RPMI7951 (cell line): Measurements from ENCODE around the gene GPR18. TPM values are rescaled to one million over a fixed set of nuclear protein-coding genes. Genes with fewer than 3 reads are reported as not detected.

Source experiments
- DNase-seq: peaks from one replicate; pipeline ENCODE4 v3.0.0-alpha.2; 2012; ENCODE audit warnings: low read depth
- total RNA-seq: library from RNA; depleted of rRNA; stranded (reverse); fragments of >200 nt; shearing (Covaris generic); gene quantifications from 2 replicates; pipeline ENCODE4 v1.2.3, GENCODE V29; 2014

Gene GPR18
- total RNA-seq, 1 experiment from 2014 or later = not detected

- DNase-seq = no peak
These were observed 35.0 kb upstream of the GPR18 start for GRCh38 chr13:99293178-99293577.

DNA sequence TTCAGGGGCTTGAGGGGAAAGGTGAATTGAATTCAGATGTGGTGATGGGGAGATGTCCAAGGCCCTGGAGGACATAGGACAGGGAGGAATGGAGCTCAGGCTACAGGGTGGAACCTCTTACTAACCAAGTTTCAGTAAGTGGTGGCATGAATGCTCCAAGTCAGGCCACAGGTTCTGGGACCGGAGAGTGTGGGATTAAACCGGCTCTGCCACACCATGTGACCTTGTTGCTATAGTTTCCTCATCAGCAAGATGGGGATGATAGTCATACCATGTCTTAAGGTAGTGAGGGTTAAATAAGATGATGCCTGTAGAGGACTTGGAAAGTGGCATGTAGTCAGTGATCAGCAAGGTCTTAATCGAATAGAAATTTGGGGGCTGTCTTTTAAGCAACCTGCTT, 32.7 kb upstream of the GPR18 start:
- DNase-seq = no peak

GRCh38 chr13:99289674-99290337, 31.6 kb upstream of the GPR18 start:
- no peak for DNase-seq

DNA sequence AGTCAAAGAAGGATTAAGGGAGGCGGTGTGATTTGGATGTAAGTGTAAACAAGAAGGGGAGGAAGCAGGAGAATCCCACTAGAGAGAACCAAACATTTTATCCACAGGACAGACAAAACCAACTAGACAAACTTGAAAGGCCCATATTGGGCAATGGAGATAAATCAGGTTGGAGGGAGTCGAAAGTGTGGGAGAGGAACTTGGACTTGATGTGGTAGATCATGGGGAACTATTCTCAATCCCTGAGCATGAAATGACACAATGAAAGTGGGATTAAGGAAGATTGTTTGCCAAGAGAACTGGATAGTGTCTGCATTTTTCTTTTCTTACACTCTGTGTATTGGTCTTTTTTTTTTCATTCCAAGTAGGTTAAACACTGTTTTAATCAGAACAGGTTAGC, 31.1 kb upstream of the GPR18 start:
- no peak for DNase-seq

DNA sequence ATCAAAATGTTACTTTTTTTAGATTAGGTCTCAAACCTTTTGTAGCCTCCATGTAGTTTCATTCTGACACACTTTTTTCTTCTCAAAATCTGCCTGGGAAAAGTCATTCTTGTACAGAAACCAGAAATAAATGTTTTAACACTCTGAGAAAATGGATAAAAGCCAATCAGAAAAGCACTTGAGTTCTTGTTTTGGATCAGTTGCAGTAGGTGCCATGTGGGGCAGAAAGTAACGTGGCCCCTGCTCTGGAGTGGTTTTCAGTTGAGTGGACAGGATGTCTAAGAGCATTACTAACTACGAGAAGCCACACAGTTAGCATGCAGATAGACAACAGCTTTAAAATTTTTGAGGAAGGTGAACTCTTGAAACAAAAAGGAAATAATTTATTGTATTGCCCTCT, 29.9 kb upstream of the GPR18 start:
- DNase-seq = peak; percentile 28

DNA sequence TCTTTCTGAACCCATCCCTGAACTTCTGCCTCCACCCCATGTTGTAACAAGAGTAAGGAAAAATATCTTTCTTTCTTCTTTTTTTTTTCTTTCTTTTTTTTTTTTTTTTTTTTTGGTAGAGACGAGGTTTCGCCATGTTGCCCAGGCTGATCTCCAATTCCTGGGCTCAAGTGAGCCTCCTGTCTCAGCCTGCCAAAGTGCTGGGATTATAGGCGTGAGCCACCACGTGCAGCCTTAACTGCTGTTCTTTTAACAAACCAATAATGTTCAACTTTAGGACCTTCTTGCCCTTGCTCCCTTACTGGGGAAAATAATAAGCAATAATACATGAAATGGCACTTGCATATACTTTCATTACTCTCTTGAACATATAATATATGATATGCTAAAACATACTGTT, 29.4 kb upstream of the GPR18 start:
- DNase-seq = no peak

DNA sequence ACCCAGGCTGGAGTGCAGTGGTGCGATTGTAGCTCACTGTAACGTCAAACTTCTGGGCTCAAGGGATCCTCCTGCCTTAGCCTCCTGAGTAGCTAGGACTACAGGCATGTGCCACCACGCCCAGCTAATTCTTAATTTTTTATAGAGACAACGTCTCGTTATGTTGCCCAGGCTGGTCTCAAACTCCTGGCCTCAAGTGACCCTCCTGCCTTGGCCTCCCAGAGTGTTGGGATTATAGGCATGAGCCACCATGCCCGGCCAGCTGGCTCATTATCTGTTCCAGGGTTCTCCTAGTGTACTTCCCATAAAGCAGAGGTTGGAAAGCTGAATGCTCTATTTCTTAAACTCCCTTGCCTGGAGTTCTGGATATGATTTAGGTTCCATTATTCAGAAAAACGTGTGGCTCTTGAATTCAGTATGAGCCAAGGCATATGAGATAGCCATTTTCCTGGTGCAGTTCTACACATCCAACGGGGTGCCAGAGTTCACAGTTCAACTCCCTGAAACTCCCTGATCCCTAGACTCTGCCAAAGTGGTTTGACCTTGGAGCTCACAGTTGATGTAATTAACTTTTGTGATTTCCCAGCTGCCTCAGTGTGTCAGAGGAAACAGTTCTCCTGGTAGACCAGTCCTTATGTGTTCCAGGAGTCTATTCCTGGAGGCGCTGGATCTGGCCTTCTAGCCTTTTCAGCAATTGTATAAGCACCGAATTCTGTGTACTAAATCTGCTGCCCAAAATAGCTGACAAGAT, 27.4 kb upstream of the GPR18 start:
- DNase-seq = no peak

DNA sequence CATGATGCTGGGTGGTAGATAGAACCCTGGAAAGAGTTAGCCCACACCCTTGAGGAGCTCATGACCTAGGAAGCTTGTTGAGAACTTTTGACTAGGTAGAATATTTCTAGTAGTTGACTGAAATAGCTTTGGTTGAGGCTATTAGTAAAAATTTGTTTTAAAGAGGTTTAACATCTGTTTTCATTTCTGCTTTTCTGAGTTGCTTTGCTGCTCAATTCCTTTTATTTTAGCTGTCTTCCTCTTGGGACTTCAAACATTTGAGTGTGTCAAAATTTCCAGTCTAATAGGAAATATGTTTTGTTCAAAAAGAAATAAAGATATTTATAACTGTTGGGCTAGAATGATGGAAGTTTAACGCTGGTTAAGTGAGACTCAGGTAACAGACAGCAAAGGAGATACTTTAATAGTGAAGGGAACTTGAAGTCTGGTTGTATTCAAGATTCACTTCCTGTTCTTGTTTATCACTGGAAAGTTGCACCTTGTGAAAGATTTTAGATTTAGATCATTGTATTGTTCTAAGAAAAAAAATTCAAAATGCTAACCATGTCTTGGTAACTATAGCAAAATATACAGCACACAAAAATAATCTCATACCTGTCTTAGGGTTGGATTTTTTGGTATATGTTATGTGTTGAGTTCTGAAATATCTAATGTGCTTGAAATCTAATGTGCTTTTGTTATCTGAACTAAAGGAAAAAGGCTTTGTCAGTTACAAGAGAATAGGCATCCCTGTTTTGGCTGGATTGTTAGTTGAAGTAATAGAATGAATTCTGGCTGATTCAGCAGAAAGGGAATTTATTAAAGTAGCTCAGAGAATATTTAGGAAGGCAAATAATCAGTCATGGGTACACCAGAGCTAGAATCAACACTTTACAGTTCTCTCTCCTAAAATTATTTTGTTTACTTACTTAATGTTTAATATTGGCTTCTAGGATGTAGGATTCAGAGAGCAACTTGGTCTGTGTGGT, 24.4 kb upstream of the GPR18 start:
- no peak for DNase-seq

GRCh38 chr13:99281811-99282263, 23.7 kb upstream of the GPR18 start:
- DNase-seq = peak; percentile 9

GRCh38 chr13:99280166-99280565, 22.0 kb upstream of the GPR18 start:
- peak; percentile 79 for DNase-seq

GRCh38 chr13:99279637-99280036, 21.5 kb upstream of the GPR18 start:
- DNase-seq = no peak

- DNase-seq = no peak
These were observed 20.7 kb upstream of the GPR18 start for GRCh38 chr13:99278843-99279242.

DNA sequence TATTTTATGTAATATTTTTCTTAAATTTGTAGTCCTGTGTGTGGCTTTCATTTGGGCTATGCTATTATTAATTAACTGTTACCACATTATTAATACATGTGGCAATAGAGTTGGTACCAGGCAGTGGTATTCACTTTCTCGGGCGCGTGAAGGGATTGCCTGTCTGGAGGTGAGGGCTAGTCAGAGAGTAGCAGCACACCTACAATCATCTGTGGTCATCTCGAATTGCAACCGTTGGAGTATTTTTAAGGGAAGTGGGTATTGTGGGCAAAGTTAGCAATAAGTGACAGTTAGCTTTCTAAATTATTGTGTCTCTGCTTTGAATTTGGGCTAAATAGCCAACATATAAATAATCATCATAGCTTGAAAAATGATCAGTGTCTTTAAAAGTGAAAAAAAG, 20.0 kb upstream of the GPR18 start:
- DNase-seq = no peak

DNA sequence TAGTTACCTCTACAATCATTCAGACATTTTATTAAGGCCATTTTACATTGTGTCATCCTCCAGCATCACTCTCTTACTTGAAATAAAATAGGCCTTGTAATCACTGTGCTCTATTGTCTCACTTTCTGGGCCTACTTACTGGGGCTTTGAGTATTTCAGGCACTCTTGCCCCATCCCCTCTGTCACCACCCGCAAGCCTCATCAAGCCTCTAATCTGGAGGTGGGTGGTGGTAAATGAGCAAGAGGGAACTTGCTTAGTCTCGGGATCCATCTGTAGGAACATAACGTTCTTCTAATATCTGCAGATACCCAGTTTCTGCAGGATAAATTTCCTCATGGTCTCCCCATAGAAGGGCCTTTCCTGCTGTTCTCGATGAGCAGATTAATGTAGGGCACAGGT, 19.4 kb upstream of the GPR18 start:
- DNase-seq = no peak

- DNase-seq = no peak
These were observed 18.5 kb upstream of the GPR18 start for GRCh38 chr13:99276706-99277105.

DNA sequence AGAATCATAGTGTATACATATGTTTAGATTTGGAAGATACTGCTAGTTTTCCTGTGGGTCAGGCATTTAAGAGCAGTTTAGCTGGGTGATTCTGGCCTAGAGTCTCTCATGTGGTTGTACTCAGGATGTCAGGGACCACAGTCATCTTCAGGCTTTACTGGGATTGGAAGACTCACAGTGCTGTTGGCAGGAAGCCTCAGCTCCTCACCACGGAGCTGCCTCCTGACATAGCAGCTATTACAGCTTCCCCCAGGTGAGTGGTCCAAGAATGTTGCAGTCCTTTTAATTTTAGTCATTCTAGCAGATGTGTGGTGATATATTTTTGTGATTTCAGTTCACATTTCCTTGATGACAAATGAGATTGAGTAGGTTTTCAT, 16.9 kb upstream of the GPR18 start:
- DNase-seq = peak; percentile 80

GRCh38 chr13:99273128-99273527, 14.9 kb upstream of the GPR18 start:
- no peak for DNase-seq

DNA sequence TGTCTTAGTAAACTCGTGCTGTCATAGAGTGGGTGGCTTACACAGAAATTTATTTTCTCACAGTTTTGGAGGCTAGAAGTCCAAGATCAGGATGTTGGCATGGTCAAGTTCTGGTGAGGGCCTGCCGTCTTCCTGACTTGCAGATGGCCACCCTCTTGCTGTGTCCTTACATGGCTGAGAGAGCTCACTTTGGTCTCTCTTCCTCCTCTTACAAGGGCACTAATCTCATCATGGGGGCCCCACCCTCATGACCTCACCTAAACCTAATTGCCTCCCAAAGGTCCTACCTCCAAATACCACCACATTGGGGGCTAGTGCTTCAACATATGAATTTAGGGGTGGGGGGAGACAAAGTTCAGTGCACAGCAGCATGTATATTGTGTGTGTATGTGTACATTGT, 14.3 kb upstream of the GPR18 start:
- DNase-seq = no peak

DNA sequence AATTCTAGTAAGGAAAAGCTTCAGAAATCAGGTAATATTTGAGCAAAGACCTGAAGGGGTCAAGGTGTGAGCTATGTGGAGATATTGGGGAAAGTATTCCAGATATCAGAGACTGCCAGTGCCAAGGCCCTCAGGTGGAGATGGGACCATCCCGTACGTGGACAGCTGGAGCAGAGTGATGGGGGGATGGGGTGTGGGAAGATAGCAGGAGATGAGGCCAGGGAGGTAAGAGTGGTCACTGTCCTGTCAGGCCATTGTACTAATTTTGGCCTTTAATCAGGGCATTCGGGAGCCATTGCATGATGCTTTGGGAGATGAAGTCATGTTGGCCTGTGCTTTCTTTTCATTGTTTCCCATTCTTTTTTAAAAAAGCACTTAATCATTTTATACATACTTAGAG, 13.1 kb upstream of the GPR18 start:
- no peak for DNase-seq

DNA sequence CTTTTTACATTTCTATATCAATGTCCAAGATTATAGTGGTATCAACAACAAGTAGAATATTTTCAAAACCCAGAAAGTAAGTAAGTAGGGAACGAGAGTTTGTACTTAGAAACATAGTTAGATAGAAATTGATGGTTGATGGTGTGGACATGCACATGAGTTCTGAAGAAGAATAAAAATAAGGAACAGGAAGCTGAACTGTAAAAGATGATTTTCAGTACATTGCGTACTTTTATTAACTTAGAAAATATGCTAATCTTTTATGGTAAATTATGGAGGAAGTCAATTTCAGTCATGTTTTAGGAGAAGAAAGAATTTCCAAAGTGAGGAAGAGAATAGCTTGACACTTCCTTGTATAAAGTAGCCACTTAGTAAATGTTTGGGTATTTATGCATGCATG, 12.3 kb upstream of the GPR18 start:
- DNase-seq = no peak

- peak; percentile 59 for DNase-seq
These were observed 11.6 kb upstream of the GPR18 start for GRCh38 chr13:99269627-99270241.

DNA sequence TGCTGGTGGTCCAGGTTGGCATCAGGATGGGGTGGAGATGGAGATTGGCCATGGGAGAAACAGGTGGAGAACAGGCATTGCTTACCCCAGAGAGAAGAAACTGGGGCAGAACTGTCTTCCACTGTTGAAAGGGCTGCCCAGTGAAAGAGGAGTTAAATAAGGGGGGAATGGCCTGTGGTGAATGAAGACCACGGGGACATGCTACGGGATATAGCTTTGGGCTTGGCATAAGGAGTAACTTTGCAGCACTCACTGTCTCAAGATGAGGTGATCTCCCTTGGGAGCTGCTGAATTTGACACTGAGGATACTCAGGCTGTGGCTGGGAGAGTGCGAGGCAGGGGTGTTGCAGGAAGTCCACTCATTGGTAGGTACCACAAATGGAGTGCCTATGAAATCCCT, 10.6 kb upstream of the GPR18 start:
- no peak for DNase-seq
